GM12872 (cell line): ENCODE measurements around the gene AKAP6.

Source experiments
- CTCF ChIP-seq: IDR thresholded peaks from 3 replicates; pipeline ENCODE4 v1.5.1; 2011; ENCODE audit warnings: low read depth, mild to moderate bottlenecking, low read length, moderate library complexity; ENCODE audit not compliant: insufficient read depth

Gene AKAP6

GRCh38 chr14:32620303-32620702, 291.2 kb downstream of the AKAP6 start:
- TF ChIP-seq CTCF: no peak

- TF ChIP-seq CTCF: no peak
Observed at GRCh38 chr14:32620724-32621123, 291.6 kb downstream of the AKAP6 start.

- no peak for TF ChIP-seq CTCF
Observed at GRCh38 chr14:32621585-32621984, 292.5 kb downstream of the AKAP6 start.

DNA sequence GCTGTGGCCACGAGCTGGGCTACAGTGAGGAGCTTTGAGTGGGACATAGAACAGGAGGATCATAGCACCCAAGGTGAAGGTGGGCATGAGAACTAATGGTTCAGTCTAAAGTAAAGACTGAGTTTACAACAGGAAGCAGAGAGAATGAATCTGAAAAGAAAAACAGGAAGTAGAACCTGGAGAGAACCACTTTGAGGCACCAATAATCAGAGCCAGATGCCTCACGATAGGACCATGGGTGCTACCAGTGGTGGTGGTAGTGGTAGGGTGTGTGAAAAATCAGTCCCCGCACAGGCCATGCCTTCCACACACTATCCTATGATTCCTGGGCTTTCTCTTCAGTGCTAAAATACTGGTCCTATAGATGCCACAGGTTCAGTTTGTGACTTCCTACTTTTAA, 293.6 kb downstream of the AKAP6 start:
- no peak for TF ChIP-seq CTCF

- no peak for TF ChIP-seq CTCF
Observed at GRCh38 chr14:32623300-32624093, 294.4 kb downstream of the AKAP6 start.

DNA sequence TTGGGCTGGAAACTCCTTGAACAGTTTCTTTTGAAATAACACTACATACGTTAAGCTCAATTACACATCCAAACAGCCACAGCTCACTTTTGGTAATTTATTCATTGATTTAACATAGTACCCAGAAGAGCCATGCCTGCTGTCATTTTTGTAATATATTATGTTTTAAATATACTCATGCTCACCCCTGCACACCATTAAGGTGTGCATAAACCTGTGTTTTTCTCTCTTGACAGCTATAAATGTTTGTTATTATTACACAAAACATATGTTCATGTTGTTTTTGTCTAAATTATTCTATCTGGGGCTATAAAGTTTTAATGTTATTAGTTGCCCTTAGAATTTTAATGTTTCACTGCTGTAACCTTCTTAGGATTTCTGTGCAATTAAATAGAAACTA, 296.1 kb downstream of the AKAP6 start:
- TF ChIP-seq CTCF: no peak

DNA sequence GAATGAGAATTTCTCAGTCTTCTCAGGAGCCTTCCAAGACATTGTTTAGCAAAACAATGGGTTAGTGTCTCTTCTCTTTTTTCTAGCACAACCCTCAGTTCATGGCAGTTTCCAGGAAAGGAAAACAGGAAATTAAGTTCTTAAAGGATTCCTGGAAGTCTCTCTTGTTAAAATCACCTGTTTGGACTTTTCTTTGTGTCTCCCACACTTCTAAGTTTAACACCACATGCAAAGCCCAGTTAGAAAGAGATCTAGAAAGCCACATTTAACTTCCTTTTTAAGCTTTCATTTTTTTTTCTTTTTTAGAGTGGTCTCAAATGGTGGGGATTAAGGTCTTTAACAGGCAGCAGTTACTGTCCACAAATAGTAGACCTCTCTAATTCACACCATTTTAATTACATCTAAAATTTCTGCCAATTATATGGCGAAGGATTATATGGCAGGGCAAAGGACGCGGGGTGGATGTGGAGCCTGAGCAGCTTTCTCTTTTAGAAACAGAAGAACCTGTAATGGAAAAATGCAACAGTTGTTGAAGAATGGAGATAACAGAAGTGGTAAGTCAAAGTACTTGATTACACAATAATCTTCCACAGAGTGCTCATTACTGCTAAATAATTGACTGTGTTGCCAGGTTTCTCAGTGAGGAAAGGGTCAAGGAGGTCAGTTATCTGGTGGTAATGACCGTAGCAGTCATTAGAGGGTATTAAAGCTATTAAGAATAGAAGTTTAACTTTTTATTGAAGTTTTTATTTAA, 298.6 kb downstream of the AKAP6 start:
- no peak for TF ChIP-seq CTCF
